Activated CD8-positive, alpha-beta memory T cell treated with anti-CD3 and anti-CD28 coated beads, Interleukin-2, amount 50 U/mL, for 24 hours (primary cell): ENCODE results near the gene ZNF408.
"Not testable (repeated sequence)": the region's sequence is repeated elsewhere in the genome, so short reads cannot be mapped to it uniquely, and the experiment has no call there.

Experiments
- DNase-seq: peaks from one replicate; pipeline ENCODE4 v3.0.0-alpha.2; 2020; ENCODE audit errors: extremely low read depth

ZNF408 gene

DNA sequence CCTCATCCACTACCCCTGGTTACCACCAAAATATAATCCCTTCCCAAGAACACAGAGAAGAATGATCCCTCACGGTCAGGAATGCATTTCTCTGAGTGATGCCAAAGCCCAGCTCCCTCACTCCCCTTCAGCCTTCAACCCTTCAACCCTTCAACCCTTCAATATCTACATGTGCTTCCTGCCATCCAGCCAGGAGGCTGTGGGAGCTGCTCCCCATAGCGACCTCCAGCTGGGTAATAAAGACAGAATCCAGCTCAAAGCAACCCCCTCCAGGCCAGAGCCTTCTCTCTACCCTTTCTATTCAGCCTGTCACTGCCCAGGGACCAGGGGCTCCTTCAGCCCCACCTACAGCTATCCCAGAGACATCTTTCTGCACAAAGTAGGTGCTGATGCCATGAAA is 3.1 kb upstream of the ZNF408 start:
- DNase-seq = no peak

DNA sequence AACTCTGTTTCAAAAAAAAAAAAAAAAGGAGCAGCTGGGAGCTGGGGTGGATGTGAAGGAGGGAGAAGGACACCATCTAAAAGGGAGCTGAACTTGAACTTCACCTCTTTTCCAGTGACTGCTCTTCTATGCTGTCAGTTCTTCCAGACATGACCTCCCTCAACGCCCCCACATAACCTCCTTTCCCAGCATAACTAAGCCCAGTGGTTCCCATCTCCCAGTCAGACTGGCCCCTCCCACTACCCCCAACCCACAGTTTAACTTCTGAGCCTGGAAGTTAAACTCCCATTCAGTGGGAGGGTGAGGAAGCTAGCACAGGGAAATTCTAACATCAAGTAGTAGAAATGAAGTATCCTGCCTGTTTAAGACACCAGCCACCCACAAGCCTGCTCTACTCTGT is 2.2 kb upstream of the ZNF408 start:
- no peak for DNase-seq

GRCh38 chr11:46701078-46701654 is 335 bp downstream of the ZNF408 start:
- DNase-seq = no peak

DNA sequence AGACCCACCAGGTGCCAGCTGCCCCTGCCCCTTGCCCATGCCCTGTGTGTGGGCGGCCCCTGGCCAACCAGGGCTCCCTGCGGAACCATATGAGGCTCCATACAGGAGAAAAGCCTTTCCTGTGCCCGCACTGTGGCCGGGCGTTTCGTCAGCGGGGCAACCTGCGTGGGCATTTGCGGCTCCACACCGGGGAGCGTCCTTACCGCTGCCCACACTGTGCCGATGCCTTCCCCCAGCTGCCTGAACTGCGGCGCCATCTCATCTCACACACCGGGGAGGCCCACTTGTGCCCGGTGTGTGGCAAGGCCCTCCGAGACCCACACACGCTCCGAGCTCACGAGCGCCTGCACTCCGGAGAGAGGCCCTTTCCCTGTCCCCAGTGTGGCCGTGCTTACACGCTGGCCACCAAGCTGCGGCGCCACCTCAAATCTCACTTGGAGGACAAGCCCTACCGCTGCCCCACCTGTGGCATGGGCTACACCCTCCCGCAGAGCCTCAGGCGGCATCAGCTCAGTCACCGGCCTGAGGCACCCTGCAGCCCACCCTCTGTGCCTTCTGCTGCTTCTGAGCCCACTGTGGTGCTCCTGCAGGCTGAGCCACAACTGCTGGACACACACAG is 4.3 kb downstream of the ZNF408 start:
- DNase-seq = no peak

GRCh38 chr11:46706886-46707285 is 6.1 kb downstream of the ZNF408 start:
- DNase-seq = no peak

- not testable (repeated sequence) for DNase-seq
Observed at GRCh38 chr11:46709351-46709750, 8.5 kb downstream of the ZNF408 start.

DNA sequence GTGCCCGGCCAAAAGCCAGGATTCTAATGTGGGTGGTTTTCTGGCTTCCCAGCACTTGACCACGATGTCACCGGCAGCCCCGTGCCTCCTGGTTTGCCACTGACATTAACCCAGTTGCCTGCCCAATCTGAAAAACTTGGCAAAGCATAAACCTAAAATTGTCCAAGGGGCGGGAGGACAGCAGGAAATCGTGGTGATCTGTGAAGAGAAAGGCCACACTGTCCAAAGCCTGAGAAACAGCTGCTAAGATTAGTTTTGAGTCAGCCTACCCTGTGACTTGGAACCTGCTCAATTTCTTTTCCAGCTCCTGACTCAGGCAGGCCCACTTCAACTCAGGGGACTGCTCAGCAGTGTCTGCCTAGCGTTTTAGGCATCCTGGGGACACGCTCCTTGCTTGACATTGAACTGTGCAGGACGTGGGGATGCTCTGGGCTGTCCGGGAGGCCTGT is 10.0 kb downstream of the ZNF408 start:
- no peak for DNase-seq

GRCh38 chr11:46711303-46711702 is 10.5 kb downstream of the ZNF408 start:
- DNase-seq = no peak

DNA sequence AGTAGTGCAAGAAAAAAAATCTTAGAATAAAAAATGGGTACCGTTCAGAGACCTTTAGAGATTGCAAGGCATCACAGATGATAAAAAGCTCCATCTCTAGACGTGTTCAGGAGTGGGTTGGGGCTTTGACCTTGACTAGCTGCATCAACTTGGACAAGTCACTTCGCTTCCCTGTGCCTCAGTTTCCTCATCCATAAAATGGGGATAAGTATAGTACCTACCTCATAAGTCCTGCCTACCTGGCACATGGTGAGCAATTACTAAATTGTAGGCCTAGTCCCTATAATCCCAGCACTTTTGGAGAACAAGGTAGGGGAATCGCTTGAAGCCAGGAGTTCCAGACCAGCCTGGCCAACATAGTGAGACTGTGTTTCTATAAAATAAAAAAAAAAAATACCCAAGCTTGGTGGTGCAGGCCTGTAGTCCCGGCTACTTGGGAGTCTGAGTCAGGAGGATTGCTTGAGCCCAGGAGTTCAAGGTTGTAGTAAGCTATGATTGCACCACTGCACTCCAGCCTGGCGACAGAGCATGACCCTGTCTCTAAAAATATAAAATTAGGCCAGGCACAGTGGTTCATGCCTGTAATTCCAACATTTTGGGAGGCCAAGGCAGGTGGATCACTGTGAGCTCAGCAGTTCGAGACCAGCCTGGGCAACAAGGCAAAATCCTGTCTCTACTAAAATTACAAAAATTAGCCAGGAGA is 12.2 kb downstream of the ZNF408 start:
- DNase-seq = no peak

GRCh38 chr11:46717825-46718154 is 17.0 kb downstream of the ZNF408 start:
- DNase-seq = not testable (repeated sequence)

GRCh38 chr11:46718155-46719019 is 17.6 kb downstream of the ZNF408 start:
- DNase-seq = no peak

DNA sequence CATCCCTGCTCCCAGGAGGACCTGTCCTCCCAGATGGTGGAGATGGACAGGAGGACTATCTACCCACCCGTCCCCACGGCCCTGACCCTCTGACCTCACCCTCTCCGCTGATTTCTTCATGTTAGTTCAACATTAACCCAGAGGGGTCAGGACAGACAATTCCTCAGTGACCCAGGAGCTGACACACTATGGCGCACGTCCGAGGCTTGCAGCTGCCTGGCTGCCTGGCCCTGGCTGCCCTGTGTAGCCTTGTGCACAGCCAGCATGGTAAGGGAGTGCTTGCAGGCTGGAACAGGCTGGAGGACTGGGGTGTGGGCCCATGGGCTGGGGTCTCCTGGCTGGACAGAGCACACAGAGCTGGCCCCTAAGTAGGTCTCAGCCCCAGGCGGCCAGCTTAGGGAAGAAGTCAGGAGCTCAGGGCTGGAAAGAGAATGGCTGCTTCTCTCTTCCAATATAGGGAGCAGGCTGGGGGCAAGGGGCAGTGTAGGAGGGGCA is 18.3 kb downstream of the ZNF408 start, which contains the start of gene F2:
Gene F2 (plus strand): TSS at position 166 of the 495 bp plus-strand sequence. CDS start 23 bp downstream, at position 189.
- DNase-seq = no peak

DNA sequence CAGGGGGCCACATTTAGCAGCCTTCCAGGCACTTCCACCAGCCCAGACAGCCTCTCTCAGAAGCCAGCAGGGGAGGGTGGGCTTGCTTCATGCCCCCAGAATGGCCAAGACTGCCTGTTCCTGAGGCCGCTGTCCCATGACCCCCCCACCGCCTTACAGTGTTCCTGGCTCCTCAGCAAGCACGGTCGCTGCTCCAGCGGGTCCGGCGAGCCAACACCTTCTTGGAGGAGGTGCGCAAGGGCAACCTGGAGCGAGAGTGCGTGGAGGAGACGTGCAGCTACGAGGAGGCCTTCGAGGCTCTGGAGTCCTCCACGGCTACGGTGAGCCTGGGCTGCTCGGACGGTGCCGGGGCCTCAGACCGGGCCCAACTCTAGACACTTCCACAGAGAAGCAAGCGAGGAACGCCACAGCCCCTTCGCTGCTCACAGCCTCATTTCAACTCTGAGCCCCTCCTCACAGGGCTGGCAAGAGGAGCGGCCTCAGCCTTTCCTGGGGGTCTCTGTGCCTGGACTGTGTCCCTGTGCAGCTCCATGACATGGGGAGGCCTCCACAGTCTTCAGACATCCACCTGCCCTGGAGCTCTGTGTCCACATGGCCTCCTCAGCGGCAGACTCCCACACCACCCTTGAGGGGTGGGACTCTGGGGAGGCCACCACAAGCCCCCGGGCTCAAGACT is 18.9 kb downstream of the ZNF408 start:
- no peak for DNase-seq

GRCh38 chr11:46721286-46721685 is 20.5 kb downstream of the ZNF408 start:
- DNase-seq = no peak

DNA sequence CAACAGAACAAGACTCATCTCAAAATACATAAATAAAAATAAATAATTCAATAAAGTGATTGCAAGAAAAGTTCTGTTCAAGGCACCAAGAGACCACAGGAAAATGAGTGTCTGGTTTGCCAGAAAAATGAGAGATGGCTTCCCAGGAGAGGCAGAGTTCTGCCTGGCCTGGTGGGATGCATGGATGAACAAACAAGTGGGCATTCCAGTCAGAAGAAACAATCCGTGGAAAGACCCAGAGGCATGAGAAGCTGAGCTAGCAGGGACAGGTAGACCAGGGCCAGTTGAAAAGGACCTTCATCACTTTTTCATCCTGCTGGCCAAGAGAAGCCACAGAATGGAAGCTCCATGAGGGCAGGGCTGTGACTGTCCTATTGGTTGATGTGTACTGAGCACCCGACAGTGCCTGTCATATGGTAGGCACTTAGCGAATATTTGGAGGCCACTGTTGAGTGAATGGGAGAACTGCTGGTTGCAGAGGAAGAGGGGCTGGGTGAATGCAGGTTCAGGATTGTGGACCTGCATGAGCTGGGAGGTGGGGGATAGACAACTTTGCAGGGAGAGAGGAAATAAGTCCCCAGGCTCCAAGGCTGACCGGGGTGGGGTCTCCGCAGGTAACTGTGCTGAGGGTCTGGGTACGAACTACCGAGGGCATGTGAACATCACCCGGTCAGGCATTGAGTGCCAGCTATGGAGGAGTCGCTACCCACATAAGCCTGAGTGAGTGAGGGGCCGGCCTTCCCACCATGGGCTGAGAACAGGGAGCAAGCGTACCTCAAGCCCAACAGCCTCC is 21.9 kb downstream of the ZNF408 start:
- no peak for DNase-seq

DNA sequence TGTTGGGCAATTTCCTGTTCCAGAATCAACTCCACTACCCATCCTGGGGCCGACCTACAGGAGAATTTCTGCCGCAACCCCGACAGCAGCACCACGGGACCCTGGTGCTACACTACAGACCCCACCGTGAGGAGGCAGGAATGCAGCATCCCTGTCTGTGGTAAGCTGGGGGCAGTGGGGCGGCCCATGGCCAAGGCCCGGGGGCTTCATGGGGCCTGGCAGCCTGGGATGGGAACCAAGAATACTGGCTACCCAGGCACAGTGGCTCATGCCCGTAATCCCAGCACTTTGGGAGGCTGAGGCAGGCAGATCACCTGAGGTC is 22.5 kb downstream of the ZNF408 start:
- no peak for DNase-seq

DNA sequence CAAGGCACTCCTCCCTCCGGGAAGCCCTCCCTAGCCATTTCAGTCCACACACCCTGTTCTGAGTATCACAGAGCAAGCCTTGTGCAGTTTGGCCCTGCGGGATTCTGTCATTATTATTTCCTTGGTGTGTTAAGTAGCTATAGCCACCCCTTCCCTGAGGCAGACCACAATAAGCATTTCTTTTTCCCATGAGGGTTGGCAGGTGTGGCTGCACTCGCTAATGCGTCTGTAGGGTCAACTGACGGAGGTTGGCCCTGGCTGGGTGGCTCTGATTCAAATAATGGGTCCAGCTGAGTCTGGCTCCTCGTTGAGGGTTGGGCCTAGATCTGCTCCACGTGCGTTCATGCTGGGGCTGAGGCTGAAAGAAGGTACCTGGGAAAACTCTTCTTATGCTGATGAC is 23.3 kb downstream of the ZNF408 start:
- DNase-seq = no peak

DNA sequence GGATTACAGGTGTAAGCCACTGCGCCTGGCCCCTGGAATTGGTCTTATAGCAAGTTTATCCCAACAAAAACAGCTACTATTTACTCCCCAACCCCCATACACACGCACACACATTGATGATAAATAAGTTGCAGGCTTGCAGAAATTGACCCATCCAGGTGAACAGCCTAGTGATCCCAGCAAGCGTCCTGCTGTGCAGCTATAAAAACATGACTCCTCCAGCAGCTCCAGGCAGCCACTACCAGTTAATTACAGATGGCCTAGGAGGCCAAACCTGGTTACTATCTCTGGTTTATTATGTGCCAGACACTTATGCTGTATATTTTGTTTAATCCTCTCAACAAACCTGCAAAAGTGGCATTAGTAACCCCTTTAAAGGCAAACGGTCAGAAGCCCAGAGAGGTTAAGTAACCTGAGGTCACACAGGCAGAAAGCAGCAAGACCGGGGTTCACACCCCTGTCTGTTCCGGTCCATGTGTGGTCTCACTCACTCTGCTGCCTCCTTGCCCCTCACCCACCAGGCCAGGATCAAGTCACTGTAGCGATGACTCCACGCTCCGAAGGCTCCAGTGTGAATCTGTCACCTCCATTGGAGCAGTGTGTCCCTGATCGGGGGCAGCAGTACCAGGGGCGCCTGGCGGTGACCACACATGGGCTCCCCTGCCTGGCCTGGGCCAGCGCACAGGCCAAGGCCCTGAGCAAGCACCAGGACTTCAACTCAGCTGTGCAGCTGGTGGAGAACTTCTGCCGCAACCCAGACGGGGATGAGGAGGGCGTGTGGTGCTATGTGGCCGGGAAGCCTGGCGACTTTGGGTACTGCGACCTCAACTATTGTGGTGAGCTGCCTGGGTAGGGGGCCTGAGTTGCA is 24.7 kb downstream of the ZNF408 start:
- DNase-seq = no peak

DNA sequence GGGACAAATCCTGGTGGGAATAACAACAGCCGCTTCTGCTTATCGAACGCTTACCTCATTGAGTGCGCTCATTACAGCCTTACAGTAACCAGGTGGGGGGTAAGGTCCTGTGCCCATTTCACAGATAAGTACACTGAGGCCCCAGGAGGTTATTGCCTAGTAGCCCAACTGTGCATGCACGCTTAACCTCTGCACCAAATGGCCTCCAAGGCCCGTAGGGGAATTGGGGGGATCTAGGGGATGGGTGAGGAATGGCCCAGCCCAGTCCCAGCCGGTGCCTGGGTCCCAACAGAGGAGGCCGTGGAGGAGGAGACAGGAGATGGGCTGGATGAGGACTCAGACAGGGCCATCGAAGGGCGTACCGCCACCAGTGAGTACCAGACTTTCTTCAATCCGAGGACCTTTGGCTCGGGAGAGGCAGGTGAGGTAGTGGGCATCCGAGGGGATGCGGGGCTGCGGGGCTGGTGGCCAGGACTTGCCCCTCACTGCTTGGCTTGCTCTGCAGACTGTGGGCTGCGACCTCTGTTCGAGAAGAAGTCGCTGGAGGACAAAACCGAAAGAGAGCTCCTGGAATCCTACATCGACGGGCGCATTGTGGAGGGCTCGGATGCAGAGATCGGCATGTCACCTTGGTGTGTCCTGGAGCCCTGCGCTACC is 25.5 kb downstream of the ZNF408 start:
- DNase-seq = no peak
